GM12891 (cell line): ENCODE measurements around the gene KIAA1958.

Source experiments
- DNase-seq: peaks from one replicate; pipeline ENCODE4 v3.0.0; 2011; ENCODE audit warnings: low spot score; ENCODE audit not compliant: insufficient read length
- FAIRE-seq: peaks from 2 replicates; lab custom pipeline; 2011; peaks lifted over from hg19 to GRCh38; lab: Jason Lieb, UNC
- PAX5 ChIP-seq: IDR thresholded peaks from 2 replicates; pipeline ENCODE4 v1.6.1; 2011; ENCODE audit warnings: low read length, moderate library complexity, mild to moderate bottlenecking; ENCODE audit not compliant: insufficient read depth, severe bottlenecking
- POLR2A ChIP-seq: IDR thresholded peaks from 2 replicates; pipeline ENCODE4 v1.6.1; 2011; ENCODE audit warnings: low read depth, low read length, control low read depth
- POLR2AphosphoS5 ChIP-seq: IDR thresholded peaks from 2 replicates; pipeline ENCODE4 v1.6.1; 2011; ENCODE audit warnings: low read depth, low read length, control low read depth
- POU2F2 ChIP-seq: IDR thresholded peaks from 2 replicates; pipeline ENCODE4 v1.6.1; 2011; ENCODE audit warnings: low read depth, mild to moderate bottlenecking, control low read depth, low read length, moderate library complexity
- SPI1 ChIP-seq: IDR thresholded peaks from 2 replicates; pipeline ENCODE4 v1.6.1; 2011; ENCODE audit warnings: low read depth, low read length, control low read depth
- TAF1 ChIP-seq: IDR thresholded peaks from 2 replicates; pipeline ENCODE4 v1.6.1; 2011; ENCODE audit warnings: low read depth, low read length, control low read depth

The KIAA1958 gene

DNA sequence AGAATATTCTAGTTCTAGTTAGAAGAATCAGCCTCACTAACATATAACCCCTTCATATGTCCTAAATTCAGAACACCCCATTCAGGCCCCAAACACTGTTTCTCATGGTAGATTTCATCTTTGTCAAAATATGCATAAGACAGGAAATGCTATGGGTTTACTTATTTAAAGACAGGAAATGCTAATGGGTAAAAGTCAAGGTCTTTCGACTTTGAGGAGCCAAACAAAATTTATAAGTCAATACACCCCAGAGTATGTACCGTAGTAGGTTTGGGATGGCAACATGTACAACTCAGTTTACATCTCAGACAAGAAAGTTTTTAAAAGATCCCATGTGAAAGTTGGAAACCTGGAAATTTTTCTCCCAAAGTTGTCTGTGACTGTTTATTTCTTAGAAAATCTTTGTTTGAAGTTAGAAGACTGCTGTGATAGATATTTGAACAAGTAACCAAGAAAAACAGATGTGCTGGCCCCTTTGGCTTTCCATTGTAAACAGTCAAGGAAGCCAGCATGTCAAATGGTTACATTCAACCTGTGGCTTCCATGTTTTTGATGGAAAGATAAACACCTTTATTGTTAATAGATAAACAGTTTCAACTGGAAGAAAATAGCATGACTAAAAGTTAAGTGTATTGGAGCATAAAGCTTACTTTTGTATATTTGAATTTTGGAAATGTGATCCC lies 129.1 kb downstream of the KIAA1958 start:
- DNase-seq (no peak), FAIRE-seq (no peak)
- no peak for TF ChIP-seq SPI1

DNA sequence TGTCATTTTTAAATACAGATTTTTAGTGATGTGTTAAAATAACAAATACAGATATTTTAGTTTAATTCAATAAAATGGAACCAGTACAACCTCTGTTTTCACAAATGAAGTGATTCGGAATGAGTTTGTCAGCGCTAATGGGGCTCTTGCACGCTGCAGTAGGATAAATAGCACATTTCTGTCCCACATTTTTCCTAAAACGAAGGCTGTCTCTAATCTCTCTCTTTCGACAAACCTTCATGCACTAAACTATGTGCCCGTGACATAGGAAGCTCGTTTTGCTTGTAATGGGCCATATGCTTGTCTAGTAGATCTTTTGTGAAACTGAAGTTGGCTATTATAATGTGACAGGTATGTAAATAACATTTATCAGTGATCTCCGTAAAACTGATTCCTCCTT lies 130.7 kb downstream of the KIAA1958 start:
- DNase-seq, result no peak

DNA sequence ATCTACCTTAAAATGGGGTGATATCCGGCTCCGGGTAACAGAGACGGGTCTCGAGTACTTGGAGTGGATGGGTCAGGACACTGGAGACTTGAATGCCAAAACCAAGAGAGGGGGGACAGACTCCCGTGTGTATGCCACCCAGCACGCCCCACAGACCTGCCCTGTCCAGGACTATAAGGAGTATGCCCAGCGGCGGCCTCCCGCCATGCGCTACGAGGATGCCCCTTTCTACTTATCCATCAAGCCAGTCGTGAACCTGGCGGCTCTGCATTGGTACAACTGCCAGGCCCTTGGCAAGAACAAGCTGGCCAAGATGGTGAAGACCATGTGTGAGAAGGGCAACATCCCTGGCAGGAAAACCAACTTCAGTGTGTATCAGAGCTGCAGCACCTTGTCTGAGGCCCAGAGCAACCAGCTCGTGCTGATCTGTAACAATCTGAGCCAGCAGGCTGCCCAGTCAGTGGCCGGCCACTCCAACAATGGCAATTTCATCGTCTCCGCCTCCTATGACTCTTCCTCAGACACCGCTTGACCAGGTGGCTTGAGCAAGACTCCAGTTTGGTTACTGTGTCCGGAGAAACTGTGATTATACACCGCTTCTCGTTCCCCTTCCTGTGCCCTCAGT lies 131.9 kb downstream of the KIAA1958 start:
- TF ChIP-seq POLR2A (no peak), TAF1 (no peak), PAX5 (no peak), SPI1 (no peak), POU2F2 (no peak), POLR2AphosphoS5 (no peak)
- FAIRE-seq (no peak), DNase-seq (no peak)

More for the DNA sequence above, 130.7 kb downstream of the KIAA1958 start:
- no peak for TF ChIP-seq TAF1
- TF ChIP-seq PAX5, result no peak
- no peak for TF ChIP-seq POLR2AphosphoS5
- TF ChIP-seq POLR2A, result no peak
- TF ChIP-seq POU2F2, result no peak
- TF ChIP-seq SPI1, result no peak
- no peak for FAIRE-seq

DNA sequence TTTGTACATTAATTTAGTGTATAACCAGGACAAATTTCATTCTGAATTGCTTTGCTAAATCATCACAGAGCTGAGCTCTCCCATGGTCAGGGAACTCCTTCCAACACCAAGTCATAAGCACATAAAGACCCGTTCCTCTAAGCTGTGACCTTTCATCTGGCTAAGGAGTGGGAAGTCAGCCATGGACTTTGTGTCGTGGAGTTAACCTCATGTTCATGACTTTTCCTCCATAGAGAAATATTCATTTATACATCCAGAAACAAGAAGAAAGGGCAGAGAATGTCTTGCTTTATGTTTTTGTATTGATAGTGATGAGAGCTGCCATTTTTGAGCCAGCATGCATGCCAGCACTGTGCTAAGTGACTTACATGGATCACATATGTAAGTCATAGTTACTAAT lies 133.8 kb downstream of the KIAA1958 start:
- no peak for DNase-seq
- FAIRE-seq, result peak; percentile 48
- TF ChIP-seq POLR2AphosphoS5, result no peak
- TF ChIP-seq TAF1, result no peak
- TF ChIP-seq SPI1, result no peak
- TF ChIP-seq POLR2A, result no peak
- no peak for TF ChIP-seq PAX5
- TF ChIP-seq POU2F2, result no peak

DNA sequence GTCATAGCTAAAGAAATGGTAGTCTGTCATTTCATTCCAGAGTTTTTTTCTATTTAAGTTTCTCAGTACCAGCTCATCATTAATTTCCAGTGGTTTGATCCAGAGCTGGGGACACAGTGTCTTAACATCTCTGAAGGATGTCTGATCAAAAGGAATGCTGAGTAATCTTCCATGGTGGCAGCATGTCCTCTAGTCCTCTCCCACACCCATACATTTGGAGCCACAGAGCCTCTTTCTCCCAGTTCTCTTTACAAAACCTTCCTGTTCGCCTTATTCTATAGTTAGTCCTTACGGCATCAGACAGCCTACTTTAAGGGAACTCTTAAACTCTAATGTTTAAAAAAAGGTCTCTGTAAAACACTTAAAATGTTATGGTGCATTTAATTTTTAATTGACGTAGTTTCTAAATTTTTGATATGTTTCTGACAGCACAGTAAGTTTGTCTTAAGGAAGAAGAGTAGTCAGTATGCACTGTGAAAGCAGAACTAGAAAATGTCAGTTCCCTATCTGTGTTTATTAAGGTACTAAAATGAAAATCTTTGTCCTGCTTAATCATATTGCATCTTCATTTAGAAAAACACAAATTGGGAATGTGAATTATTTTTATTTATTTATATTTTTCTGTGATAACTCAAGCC lies 134.5 kb downstream of the KIAA1958 start:
- DNase-seq, result no peak
- TF ChIP-seq POLR2A (no peak), POLR2AphosphoS5 (no peak), PAX5 (no peak), SPI1 (no peak), POU2F2 (no peak), TAF1 (no peak)

DNA sequence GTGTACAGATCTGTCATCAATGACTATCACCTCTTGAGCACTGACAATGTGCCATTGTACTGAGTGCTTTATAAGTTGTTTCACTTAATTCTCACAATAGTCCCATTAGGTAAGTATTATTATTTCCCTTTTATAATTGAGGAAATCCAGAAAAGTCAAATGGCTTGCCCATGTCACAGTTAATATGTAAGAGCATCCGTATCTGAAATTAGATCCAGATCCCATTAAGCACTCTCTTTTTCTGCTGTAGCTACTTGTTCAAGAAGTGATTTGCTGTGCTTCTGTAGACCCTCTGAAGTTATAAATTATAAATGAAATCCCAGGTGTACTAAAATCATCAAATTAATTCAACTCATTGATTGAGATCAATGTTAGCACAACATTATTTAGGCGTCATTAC lies 136.6 kb downstream of the KIAA1958 start:
- no peak for FAIRE-seq

More for the DNA sequence above, 134.5 kb downstream of the KIAA1958 start:
- no peak for FAIRE-seq

DNA sequence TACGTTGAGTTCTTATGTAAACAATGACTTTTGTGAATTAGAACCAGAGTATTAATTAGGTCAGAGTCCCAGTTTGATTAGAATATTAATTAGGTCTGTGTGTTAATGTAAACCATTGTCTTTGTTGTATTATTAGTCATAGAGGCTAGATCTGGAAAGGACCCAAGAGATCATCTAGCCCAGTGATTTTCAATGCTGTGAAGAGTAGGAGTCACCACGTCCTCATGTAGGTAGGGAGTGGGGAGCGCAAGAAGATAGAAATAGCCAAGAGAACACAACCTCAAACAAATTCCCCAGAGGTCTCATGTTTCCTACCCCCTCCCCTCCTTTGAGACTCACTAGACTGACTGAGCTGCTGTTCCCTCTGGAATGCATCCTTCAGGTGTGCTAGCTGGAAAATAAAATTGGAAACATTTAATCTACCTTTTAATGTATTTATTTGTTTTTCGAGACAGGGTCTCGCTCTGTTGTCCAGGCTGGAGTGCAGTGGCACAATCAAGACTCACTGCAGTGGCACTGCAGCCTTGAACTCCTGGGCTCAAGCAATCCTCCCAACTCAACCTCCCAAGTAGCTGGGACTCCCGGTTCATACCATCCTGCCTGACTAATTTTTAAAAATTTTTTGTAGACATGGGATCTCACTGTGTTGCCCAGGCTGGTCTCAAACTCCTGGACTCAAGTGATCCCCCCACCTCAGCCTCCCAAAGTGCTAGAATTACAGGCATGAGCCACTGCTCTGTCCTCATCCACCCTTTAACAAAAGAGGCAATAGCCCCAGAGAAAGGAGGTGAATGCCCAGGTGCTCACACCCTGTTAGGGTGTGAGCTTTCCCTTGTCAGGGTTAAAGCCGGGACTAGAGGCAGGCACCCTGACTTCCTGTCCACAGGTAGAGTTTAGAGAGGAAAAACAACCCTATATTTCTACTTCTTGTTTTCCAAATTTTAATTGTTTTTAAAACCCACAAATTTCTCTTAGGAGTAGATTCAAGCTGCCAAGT lies 138.4 kb downstream of the KIAA1958 start:
- no peak for DNase-seq
- no peak for TF ChIP-seq SPI1
- TF ChIP-seq POU2F2, result no peak
- no peak for TF ChIP-seq TAF1
- TF ChIP-seq POLR2A, result no peak
- TF ChIP-seq POLR2AphosphoS5, result no peak
- TF ChIP-seq PAX5, result no peak
- no peak for FAIRE-seq

More for the DNA sequence above, 136.6 kb downstream of the KIAA1958 start:
- no peak for DNase-seq
- TF ChIP-seq SPI1, result no peak
- TF ChIP-seq PAX5, result no peak
- TF ChIP-seq POLR2A, result no peak
- TF ChIP-seq POLR2AphosphoS5, result no peak
- TF ChIP-seq POU2F2, result no peak
- TF ChIP-seq TAF1, result no peak

DNA sequence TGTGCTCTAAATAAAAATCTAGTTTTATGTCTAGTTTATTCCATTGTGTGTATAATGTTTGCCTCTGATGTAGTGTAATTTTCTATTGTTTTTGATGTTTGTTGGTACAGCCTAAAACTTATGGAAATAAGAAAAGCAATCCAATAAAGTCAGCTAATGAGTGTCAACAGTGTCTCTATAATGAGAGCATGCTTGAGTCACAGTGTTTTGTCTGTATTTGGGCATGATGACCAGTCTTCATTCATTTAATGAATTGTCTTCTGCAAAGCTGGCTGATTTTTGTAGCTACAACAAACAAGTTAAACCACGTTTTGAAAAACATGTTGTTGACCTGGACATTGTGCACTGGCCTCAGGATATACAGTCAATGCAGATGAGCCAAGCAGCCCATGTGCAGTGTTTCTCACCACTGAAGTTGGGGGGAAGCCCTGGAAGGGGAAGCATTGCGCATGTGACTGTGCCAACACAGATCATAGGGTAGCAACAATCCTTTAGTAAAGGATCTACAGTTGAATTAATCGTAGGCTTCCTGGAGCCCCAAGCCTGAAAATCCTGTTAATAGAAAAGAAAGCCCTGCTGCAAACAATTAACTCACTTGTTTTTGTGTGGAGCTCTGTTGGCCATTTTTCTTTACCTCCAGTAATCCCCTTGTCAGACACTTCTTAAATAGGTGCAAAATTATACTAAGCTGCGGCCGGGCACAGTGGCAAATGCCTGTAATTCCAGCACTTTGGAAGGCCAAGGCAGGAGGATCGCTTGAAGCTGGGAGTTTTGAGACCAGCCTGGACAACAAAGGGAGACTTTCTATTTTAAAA lies 143.3 kb downstream of the KIAA1958 start:
- TF ChIP-seq SPI1 (no peak), POU2F2 (no peak), POLR2A (no peak), PAX5 (no peak), TAF1 (no peak), POLR2AphosphoS5 (no peak)
- DNase-seq (no peak), FAIRE-seq (peak; percentile 13)
